MM.1S (cell line): Measurements from ENCODE around the gene SIN3A.

Source experiments
- EZH2 ChIP-seq: fragments of 300-600 bp; sonication (generic); optimal IDR thresholded peaks from 2 replicates; pipeline ENCODE3; 2017; ENCODE audit warnings: low read depth, mild to moderate bottlenecking, antibody characterized with exemption, low read length, mixed read lengths
- EZH2phosphoT487 ChIP-seq: fragments of 300-600 bp; sonication (generic); IDR thresholded peaks from 2 replicates; pipeline ENCODE4 v1.6.1; 2018; ENCODE audit warnings: antibody characterized with exemption, low read length
- TF ChIP-seq, protein P1 (sequence below): fragments of 300-600 bp; sonication (generic); IDR thresholded peaks from 2 replicates; pipeline ENCODE4 v1.5.1; 2016; ENCODE audit warnings: antibody characterized with exemption, low read length, mixed read lengths

DNA sequence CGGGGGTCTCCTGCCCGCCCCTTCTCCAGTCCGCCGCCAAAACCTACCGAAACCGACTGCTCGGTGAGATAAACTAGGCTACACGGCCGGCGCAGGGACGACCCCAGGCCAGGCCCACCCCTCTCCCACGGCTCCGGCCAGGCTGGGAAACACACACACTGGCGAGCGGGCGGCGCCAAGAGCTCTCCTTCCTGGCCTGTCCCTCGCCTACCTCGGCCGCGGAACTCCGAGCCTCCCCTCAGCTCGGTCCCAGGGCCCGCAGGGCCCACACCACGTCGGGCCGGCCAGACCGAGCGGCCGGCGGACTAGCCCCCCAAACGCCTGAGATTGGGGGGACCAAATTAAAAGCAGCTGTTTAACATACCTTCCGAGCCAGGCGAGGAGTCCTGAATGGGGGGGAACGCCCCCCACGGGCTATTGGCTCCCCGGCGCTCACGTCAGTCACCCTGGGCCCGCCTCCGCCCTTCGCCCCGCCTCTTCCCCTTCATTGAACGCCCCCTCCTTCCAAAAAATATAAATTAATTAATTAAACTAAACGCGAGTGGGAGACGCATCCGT lies 4.0 kb upstream of the SIN3A start:
- TF ChIP-seq, protein P1, sequence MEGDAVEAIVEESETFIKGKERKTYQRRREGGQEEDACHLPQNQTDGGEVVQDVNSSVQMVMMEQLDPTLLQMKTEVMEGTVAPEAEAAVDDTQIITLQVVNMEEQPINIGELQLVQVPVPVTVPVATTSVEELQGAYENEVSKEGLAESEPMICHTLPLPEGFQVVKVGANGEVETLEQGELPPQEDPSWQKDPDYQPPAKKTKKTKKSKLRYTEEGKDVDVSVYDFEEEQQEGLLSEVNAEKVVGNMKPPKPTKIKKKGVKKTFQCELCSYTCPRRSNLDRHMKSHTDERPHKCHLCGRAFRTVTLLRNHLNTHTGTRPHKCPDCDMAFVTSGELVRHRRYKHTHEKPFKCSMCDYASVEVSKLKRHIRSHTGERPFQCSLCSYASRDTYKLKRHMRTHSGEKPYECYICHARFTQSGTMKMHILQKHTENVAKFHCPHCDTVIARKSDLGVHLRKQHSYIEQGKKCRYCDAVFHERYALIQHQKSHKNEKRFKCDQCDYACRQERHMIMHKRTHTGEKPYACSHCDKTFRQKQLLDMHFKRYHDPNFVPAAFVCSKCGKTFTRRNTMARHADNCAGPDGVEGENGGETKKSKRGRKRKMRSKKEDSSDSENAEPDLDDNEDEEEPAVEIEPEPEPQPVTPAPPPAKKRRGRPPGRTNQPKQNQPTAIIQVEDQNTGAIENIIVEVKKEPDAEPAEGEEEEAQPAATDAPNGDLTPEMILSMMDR: no peak
- TF ChIP-seq EZH2phosphoT487: no peak
- TF ChIP-seq EZH2: no peak
